ENCODE data around the gene MACF1. TPM values are rescaled to one million over a fixed set of nuclear protein-coding genes. Genes with fewer than 3 reads are reported as not detected.

Gene MACF1
- total and polyA plus RNA-seq, 4 donors: 23.3 to 216 (median 51.2) TPM

- no peak overlapping the region for H3K9ac ChIP-seq (ENCODE audit: low read depth in 1 of 2, low read length in 2 of 2)
- H3K9me3 ChIP-seq (ENCODE audit: control insufficient read depth in 4 of 4, low read length in 3 of 4): no peaks in the 10 kb centered on the region
- WGBS: 67% methylated on average over 5 of the region's 5 CpGs
- TF ChIP-seq REST (IDR thresholded peaks at IDR 0.05) (no peak), JUND (IDR thresholded peaks at IDR 0.05) (no peak), RXRA (IDR thresholded peaks at IDR 0.05) (no peak), SP1 (IDR thresholded peaks at IDR 0.05) (no peak), HNF4G (IDR thresholded peaks at IDR 0.05) (no peak)
- no peak for DNase-seq (ENCODE audit: low spot score)
- H3K36me3 ChIP-seq (ENCODE audit: control insufficient read depth in 4 of 4, insufficient read depth in 3 of 4, low read depth in 1 of 4, low read length in 3 of 4): peaks cover 11 to 76% (median 58%) of the 10 kb centered on the region in 4 donors
- H3K27ac ChIP-seq (ENCODE audit: low read depth in 1 of 2, low read length in 2 of 2): no peak overlapping the region
- H3K4me3 ChIP-seq (ENCODE audit: low read depth in 1 of 3, low read length in 3 of 3): no peak overlapping the region
- no peaks in the 10 kb centered on the region for H3K27me3 ChIP-seq (ENCODE audit: control insufficient read depth in 4 of 4, insufficient read depth in 4 of 4, low read length in 3 of 4)
- H3K4me1 ChIP-seq (ENCODE audit: control insufficient read depth in 4 of 4, insufficient read depth in 4 of 4, low read length in 3 of 4): no peaks in the 10 kb centered on the region
Measured at GRCh38 chr1:39297551-39297950, 93.1 kb downstream of the MACF1 start.

- Histone ChIP-seq H3K9me3 (ENCODE audit: control insufficient read depth in 4 of 4, low read length in 3 of 4) (no peaks in the 10 kb centered on the region), H3K27me3 (ENCODE audit: control insufficient read depth in 4 of 4, insufficient read depth in 4 of 4, low read length in 3 of 4) (no peaks in the 10 kb centered on the region), H3K4me3 (ENCODE audit: low read depth in 1 of 3, low read length in 3 of 3) (no peak overlapping the region), H3K36me3 (ENCODE audit: control insufficient read depth in 4 of 4, insufficient read depth in 3 of 4, low read depth in 1 of 4, low read length in 3 of 4) (peaks cover 5 to 56% (median 38%) of the 10 kb centered on the region in 4 donors), H3K9ac (ENCODE audit: low read depth in 1 of 2, low read length in 2 of 2) (no peak overlapping the region), H3K4me1 (ENCODE audit: control insufficient read depth in 4 of 4, insufficient read depth in 4 of 4, low read length in 3 of 4) (no peaks in the 10 kb centered on the region), H3K27ac (ENCODE audit: low read depth in 1 of 2, low read length in 2 of 2) (no peak overlapping the region)
- WGBS: 97% methylated on average over 5 of the region's 5 CpGs
- TF ChIP-seq CTCF (IDR thresholded peaks at IDR 0.05; ENCODE audit: low read depth, low read length, missing input control) (no peak), YY1 (IDR thresholded peaks at IDR 0.05) (no peak), HNF4A (conservative IDR thresholded peaks at IDR 0.05) (no peak), TAF1 (conservative IDR thresholded peaks at IDR 0.05) (no peak), SP1 (IDR thresholded peaks at IDR 0.05) (no peak), RAD21 (IDR thresholded peaks at IDR 0.05) (no peak)
- DNase-seq (ENCODE audit: low spot score): no peak
Measured at GRCh38 chr1:39301606-39302005, 97.1 kb downstream of the MACF1 start.

DNA sequence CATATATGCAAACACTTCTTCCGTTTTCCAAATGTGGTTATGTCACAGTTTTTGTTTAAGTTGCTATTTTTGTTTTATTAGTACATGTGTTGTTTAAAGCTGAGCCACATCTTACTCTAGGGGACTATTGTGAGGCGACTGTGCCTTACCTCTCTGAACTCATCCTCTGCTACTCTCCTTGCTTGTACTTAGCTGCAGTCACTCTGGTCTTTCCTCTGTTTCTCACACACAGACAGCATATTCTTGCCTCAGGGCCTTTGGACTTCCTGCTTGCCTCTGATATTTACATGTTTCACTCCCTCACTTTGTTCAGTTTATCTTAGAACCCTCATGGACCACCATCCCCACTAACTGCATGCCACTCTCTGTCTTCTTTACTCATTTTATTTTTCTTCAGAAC is 101.1 kb downstream of the MACF1 start:
- Histone ChIP-seq H3K36me3 (ENCODE audit: control insufficient read depth in 4 of 4, insufficient read depth in 3 of 4, low read depth in 1 of 4, low read length in 3 of 4) (peaks cover 8 to 46% (median 34%) of the 10 kb centered on the region in 4 donors), H3K4me1 (ENCODE audit: control insufficient read depth in 4 of 4, insufficient read depth in 4 of 4, low read length in 3 of 4) (no peaks in the 10 kb centered on the region), H3K27ac (ENCODE audit: low read depth in 1 of 2, low read length in 2 of 2) (no peak overlapping the region), H3K4me3 (ENCODE audit: low read depth in 1 of 3, low read length in 3 of 3) (no peak overlapping the region), H3K9ac (ENCODE audit: low read depth in 1 of 2, low read length in 2 of 2) (no peak overlapping the region), H3K9me3 (ENCODE audit: control insufficient read depth in 4 of 4, low read length in 3 of 4) (no peaks in the 10 kb centered on the region), H3K27me3 (ENCODE audit: control insufficient read depth in 4 of 4, insufficient read depth in 4 of 4, low read length in 3 of 4) (no peaks in the 10 kb centered on the region)
- DNase-seq (ENCODE audit: low spot score): no peak
- WGBS: 85% methylated on average over 2 of the region's 2 CpGs
- no peak for TF ChIP-seq JUND (IDR thresholded peaks at IDR 0.05)
- no peak for TF ChIP-seq EGR1 (IDR thresholded peaks at IDR 0.05; ENCODE audit: low read depth in 2 of 2)
- TF ChIP-seq, protein P1, sequence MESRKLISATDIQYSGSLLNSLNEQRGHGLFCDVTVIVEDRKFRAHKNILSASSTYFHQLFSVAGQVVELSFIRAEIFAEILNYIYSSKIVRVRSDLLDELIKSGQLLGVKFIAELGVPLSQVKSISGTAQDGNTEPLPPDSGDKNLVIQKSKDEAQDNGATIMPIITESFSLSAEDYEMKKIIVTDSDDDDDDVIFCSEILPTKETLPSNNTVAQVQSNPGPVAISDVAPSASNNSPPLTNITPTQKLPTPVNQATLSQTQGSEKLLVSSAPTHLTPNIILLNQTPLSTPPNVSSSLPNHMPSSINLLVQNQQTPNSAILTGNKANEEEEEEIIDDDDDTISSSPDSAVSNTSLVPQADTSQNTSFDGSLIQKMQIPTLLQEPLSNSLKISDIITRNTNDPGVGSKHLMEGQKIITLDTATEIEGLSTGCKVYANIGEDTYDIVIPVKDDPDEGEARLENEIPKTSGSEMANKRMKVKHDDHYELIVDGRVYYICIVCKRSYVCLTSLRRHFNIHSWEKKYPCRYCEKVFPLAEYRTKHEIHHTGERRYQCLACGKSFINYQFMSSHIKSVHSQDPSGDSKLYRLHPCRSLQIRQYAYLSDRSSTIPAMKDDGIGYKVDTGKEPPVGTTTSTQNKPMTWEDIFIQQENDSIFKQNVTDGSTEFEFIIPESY (IDR thresholded peaks at IDR 0.05): no peak
- TF ChIP-seq GABPA (IDR thresholded peaks at IDR 0.05 in 1 of 2, conservative IDR thresholded peaks at IDR 0.05 in 1 of 2): no peak
- TF ChIP-seq RAD21 (IDR thresholded peaks at IDR 0.05): no peak
- no peak for TF ChIP-seq NR2F2 (IDR thresholded peaks at IDR 0.05)
- no peak for TF ChIP-seq HNF4A (conservative IDR thresholded peaks at IDR 0.05)
- TF ChIP-seq CTCF (IDR thresholded peaks at IDR 0.05; ENCODE audit: low read depth, low read length, missing input control): no peak
- TF ChIP-seq FOXA1 (IDR thresholded peaks at IDR 0.05): no peak
- TF ChIP-seq YY1 (IDR thresholded peaks at IDR 0.05): no peak
- TF ChIP-seq TAF1 (conservative IDR thresholded peaks at IDR 0.05): no peak
